H9 (cell line): Measurements from ENCODE around the gene AKAP12. TPM values are rescaled to one million over a fixed set of nuclear protein-coding genes. Genes with fewer than 3 reads are reported as not detected.

ENCODE experiments used
- DNase-seq: peaks from one replicate; pipeline ENCODE4 v3.0.0-alpha.2; 2017
- H2AFZ ChIP-seq: one replicate; pipeline ENCODE4 v1.6.1; 2013; ENCODE audit warnings: mild to moderate bottlenecking, low read length, control low read depth, moderate library complexity
- H2AK5ac ChIP-seq: 2 replicates; pipeline ENCODE4 v1.6.1; 2013; ENCODE audit warnings: low read length, control low read depth, mixed read lengths; ENCODE audit not compliant: insufficient read length
- H2BK120ac ChIP-seq: one replicate; pipeline ENCODE4 v1.6.1; 2013; ENCODE audit warnings: low read depth, mild to moderate bottlenecking, low read length, control low read depth, inconsistent platforms; ENCODE audit not compliant: poor library complexity, severe bottlenecking
- H2BK12ac ChIP-seq: 2 replicates; pipeline ENCODE4 v1.6.1; 2013; ENCODE audit warnings: low read length, control low read depth, mixed read lengths, low read depth; ENCODE audit not compliant: insufficient read length
- H2BK15ac ChIP-seq: 2 replicates; pipeline ENCODE4 v1.6.1; 2013; ENCODE audit warnings: low read depth, low read length, control low read depth
- H2BK20ac ChIP-seq: one replicate; pipeline ENCODE4 v1.6.1; 2013; ENCODE audit warnings: low read depth, mild to moderate bottlenecking, low read length, control low read depth, inconsistent platforms; ENCODE audit not compliant: poor library complexity, severe bottlenecking
- H2BK5ac ChIP-seq: 2 replicates; pipeline ENCODE4 v1.6.1; 2013; ENCODE audit warnings: low read length, control low read depth, mixed read lengths; ENCODE audit not compliant: insufficient read length
- H3K14ac ChIP-seq: 2 replicates; pipeline ENCODE4 v1.6.1; 2013; ENCODE audit warnings: low read length, control low read depth; ENCODE audit not compliant: insufficient read depth
- H3K18ac ChIP-seq: 2 replicates; pipeline ENCODE4 v1.6.1; 2013; ENCODE audit warnings: low read depth, mild to moderate bottlenecking, mixed read lengths, low read length, control low read depth; ENCODE audit not compliant: insufficient read length
- H3K23ac ChIP-seq: 2 replicates; pipeline ENCODE4 v1.6.1; 2013; ENCODE audit warnings: low read length, control low read depth, mixed read lengths, low read depth; ENCODE audit not compliant: insufficient read length
- H3K23me2 ChIP-seq: 2 replicates; pipeline ENCODE4 v1.6.1; 2013; ENCODE audit warnings: low read depth, mild to moderate bottlenecking, mixed read lengths, low read length, control low read depth; ENCODE audit not compliant: insufficient read length, poor library complexity, severe bottlenecking
- H3K27ac ChIP-seq: 2 replicates; pipeline ENCODE4 v1.5.1; 2013; ENCODE audit warnings: low read length, control low read depth, mixed read lengths, low read depth; ENCODE audit not compliant: insufficient read length
- H3K27me3 ChIP-seq: 2 replicates; pipeline ENCODE4 v1.6.1; 2013; ENCODE audit warnings: low read length, control low read depth, inconsistent platforms; ENCODE audit not compliant: insufficient read depth
- H3K4ac ChIP-seq: 2 replicates; pipeline ENCODE4 v1.6.1; 2013; ENCODE audit warnings: low read depth, mild to moderate bottlenecking, control low read depth, inconsistent platforms, low read length, moderate library complexity
- H3K4me1 ChIP-seq: 2 replicates; pipeline ENCODE4 v1.6.1; 2013; ENCODE audit warnings: low read length, control low read depth, inconsistent platforms; ENCODE audit not compliant: insufficient read depth
- H3K4me2 ChIP-seq: 2 replicates; pipeline ENCODE4 v1.6.1; 2013; ENCODE audit warnings: low read length, control low read depth, mixed read lengths; ENCODE audit not compliant: insufficient read length, insufficient read depth
- H3K56ac ChIP-seq: 2 replicates; pipeline ENCODE4 v1.6.1; 2013; ENCODE audit warnings: low read depth, mild to moderate bottlenecking, mixed read lengths, low read length, control low read depth; ENCODE audit not compliant: insufficient read length
- H3K79me1 ChIP-seq: 2 replicates; pipeline ENCODE4 v1.6.1; 2013; ENCODE audit warnings: low read depth, mild to moderate bottlenecking, moderate library complexity, low read length, control low read depth, inconsistent platforms; ENCODE audit not compliant: insufficient read depth, poor library complexity, severe bottlenecking
- H3K79me2 ChIP-seq: 2 replicates; pipeline ENCODE4 v1.6.1; 2013; ENCODE audit warnings: low read length, control low read depth, inconsistent platforms; ENCODE audit not compliant: insufficient read depth
- H3K9ac ChIP-seq: 2 replicates; pipeline ENCODE4 v1.6.1; 2013; ENCODE audit warnings: low read length, control low read depth, mixed read lengths; ENCODE audit not compliant: insufficient read length; ENCODE audit errors: extremely low read depth
- H3K9me3 ChIP-seq: one replicate; pipeline ENCODE4 v1.6.1; 2013; ENCODE audit warnings: low read depth, low read length, inconsistent platforms; ENCODE audit not compliant: control insufficient read depth
- H3T11ph ChIP-seq: one replicate; pipeline ENCODE4 v1.6.1; 2013; ENCODE audit warnings: mild to moderate bottlenecking, low read length, control low read depth, inconsistent platforms
- H4K20me1 ChIP-seq: one replicate; pipeline ENCODE4 v1.6.1; 2013; ENCODE audit not compliant: control insufficient read depth, insufficient read length, insufficient read depth
- H4K5ac ChIP-seq: 2 replicates; pipeline ENCODE4 v1.6.1; 2013; ENCODE audit warnings: low read depth, mild to moderate bottlenecking, mixed read lengths, low read length, control low read depth; ENCODE audit not compliant: insufficient read length
- H4K8ac ChIP-seq: replicated peaks from 2 replicates; pipeline ENCODE4 v1.6.1; 2013; ENCODE audit warnings: low read length, control low read depth, mixed read lengths, low read depth; ENCODE audit not compliant: insufficient read length
- H4K91ac ChIP-seq: 2 replicates; pipeline ENCODE4 v1.6.1; 2013; ENCODE audit warnings: low read depth, mild to moderate bottlenecking, moderate library complexity, mixed read lengths, low read length, control low read depth; ENCODE audit not compliant: insufficient read length
- H3K27ac Mint-ChIP-seq, 3 experiments: 2 replicates in 2 of 3; 3 replicates in 1 of 3; pipeline ENCODE4 v1.8.0; 2020 to 2021; ENCODE audit warnings: mixed read lengths in 3 of 3, mild to moderate bottlenecking in 1 of 3, moderate library complexity in 1 of 3
- H3K27me3 Mint-ChIP-seq: 2 replicates; pipeline ENCODE4 v1.8.0; 2021; ENCODE audit warnings: low read depth, mild to moderate bottlenecking, moderate library complexity, mixed read lengths
- H3K36me3 Mint-ChIP-seq, 3 experiments: 2 replicates in 2 of 3; 3 replicates in 1 of 3; pipeline ENCODE4 v1.8.0; 2020 to 2021; ENCODE audit warnings: low read depth in 3 of 3, mixed read lengths in 3 of 3; ENCODE audit not compliant: insufficient read depth in 1 of 3
- H3K4me1 Mint-ChIP-seq, 2 experiments: 2 replicates each; pipeline ENCODE4 v1.8.0; 2020; ENCODE audit warnings: mixed read lengths in 2 of 2
- H3K4me3 Mint-ChIP-seq, 2 experiments: 2 replicates in 1 of 2; 3 replicates in 1 of 2; pipeline ENCODE4 v1.8.0; 2020 to 2021; ENCODE audit warnings: mild to moderate bottlenecking in 2 of 2, mixed read lengths in 2 of 2, moderate library complexity in 1 of 2
- H3K9me3 Mint-ChIP-seq, 2 experiments: 2 replicates in 1 of 2; 3 replicates in 1 of 2; pipeline ENCODE4 v1.8.0; 2020; ENCODE audit warnings: mild to moderate bottlenecking in 2 of 2, mixed read lengths in 2 of 2, moderate library complexity in 1 of 2
- CTCF ChIP-seq: fragments of 200-600 bp; sonication (generic); conservative IDR thresholded peaks from 3 replicates; pipeline ENCODE4 v1.8.0; 2021; ENCODE audit warnings: antibody characterized with exemption, mild to moderate bottlenecking
- WGBS: extraction: QIAGEN DNeasy Blood & Tissue Kit; methylation state at CpG from one replicate; pipeline ENCODE4 v1.1.7; 2013; ENCODE audit warnings: missing lambda C conversion rate, low lambda C conversion rate, mixed read lengths; ENCODE audit not compliant: insufficient read length; ENCODE audit errors: extremely low coverage; 5-methylcytosine and 5-hydroxymethylcytosine counted together
- total RNA-seq: library from RNA; stranded (reverse); gene quantifications from 2 replicates; pipeline ENCODE4 v1.2.1, GENCODE V29; 2021

The AKAP12 gene
- total RNA-seq, 1 experiment from 2014 or later = 52.3 TPM

DNA sequence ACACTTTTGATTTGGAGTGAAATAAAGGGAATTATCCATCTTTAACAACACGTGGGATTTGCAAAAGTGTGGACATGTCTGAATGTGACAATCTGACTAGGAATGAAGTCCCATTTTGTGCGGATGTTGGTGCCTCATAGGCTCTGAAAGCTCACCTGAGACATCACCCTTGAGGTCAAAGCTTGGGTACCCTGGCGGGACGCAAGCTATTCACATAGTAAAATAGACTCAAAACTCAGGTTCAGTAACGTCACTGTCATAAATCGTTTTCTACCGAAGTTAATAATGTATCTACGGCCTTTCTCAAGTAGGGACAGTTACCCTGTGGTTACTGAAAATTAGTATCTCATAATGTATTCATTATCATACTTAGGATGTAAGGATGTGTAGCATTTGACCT, 61.8 kb downstream of the AKAP12 start:
- H3K56ac ChIP-seq = no peak overlapping the region
- H4K5ac ChIP-seq = no peak overlapping the region
- H2BK12ac ChIP-seq = no peak overlapping the region
- Mint-ChIP-seq H3K9me3 (no peaks in the 10 kb centered on the region), H3K4me3 (no peak overlapping the region), H3K27ac (no peak overlapping the region), H3K36me3 (no peaks in the 10 kb centered on the region; a peak in 1 of 7 replicates), H3K27me3 (no peaks in the 10 kb centered on the region), H3K4me1 (peaks cover 5 to 11% of the 10 kb centered on the region in 2 experiments)
- no CpG with 5 or more reads among the region's 8 CpGs for WGBS
- H3K79me1 ChIP-seq = no peaks in the 10 kb centered on the region
- H3K27me3 ChIP-seq = no peaks in the 10 kb centered on the region
- H3K23ac ChIP-seq = no peak overlapping the region
- no peak overlapping the region for H2BK15ac ChIP-seq
- no peak overlapping the region for H3K18ac ChIP-seq
- no peak overlapping the region for H4K91ac ChIP-seq
- no peaks in the 10 kb centered on the region for H3K79me2 ChIP-seq
- no peak overlapping the region for H2BK120ac ChIP-seq
- no peak overlapping the region for H2AK5ac ChIP-seq
- H3K14ac ChIP-seq = no peak overlapping the region
- H3K4me2 ChIP-seq = no peak overlapping the region
- H3K9ac ChIP-seq = no peak overlapping the region
- no peak overlapping the region for H2BK20ac ChIP-seq
- no peaks in the 10 kb centered on the region for H4K20me1 ChIP-seq
- H2AFZ ChIP-seq = no peak overlapping the region
- H3K4me1 ChIP-seq = no peaks in the 10 kb centered on the region
- no peak overlapping the region for H3K4ac ChIP-seq
- H4K8ac ChIP-seq = no peak overlapping the region
- H3K9me3 ChIP-seq = no peaks in the 10 kb centered on the region
- H2BK5ac ChIP-seq = no peak overlapping the region
- no peak overlapping the region for H3K27ac ChIP-seq
- H3T11ph ChIP-seq = no peak overlapping the region
- no peak for DNase-seq
- H3K23me2 ChIP-seq = no peaks in the 10 kb centered on the region
- TF ChIP-seq CTCF = no peak
